Kidney epithelial cell (primary cell): ENCODE measurements around the gene SRPRB. TPM values are rescaled to one million over a fixed set of nuclear protein-coding genes. Genes with fewer than 3 reads are reported as not detected.

Experiments used
- DNase-seq: peaks from one replicate; pipeline ENCODE4 v3.0.0-alpha.2; 2010; ENCODE audit warnings: low read depth
- H3K27me3 ChIP-seq: 2 replicates; pipeline ENCODE4 v1.6.0; 2011; ENCODE audit warnings: low read length; ENCODE audit not compliant: control insufficient read depth, insufficient read depth
- H3K36me3 ChIP-seq: 2 replicates; pipeline ENCODE4 v1.5.1; 2011; ENCODE audit warnings: low read length; ENCODE audit not compliant: control insufficient read depth, insufficient read depth
- H3K4me3 ChIP-seq: 2 replicates; pipeline ENCODE4 v1.5.1; 2011; ENCODE audit warnings: low read depth, mild to moderate bottlenecking, control low read depth, low read length
- CTCF ChIP-seq: IDR thresholded peaks from 2 replicates; pipeline ENCODE4 v1.5.1; 2011; ENCODE audit warnings: mild to moderate bottlenecking, moderate library complexity, low read length, control low read depth, inconsistent platforms; ENCODE audit not compliant: insufficient read depth, poor library complexity, severe bottlenecking
- total RNA-seq: library from RNA; depleted of rRNA; stranded (reverse); fragments of >200 nt; gene quantifications from 2 replicates; pipeline ENCODE4 v1.2.3, GENCODE V29; 2015

SRPRB gene
- total RNA-seq, 1 donor from 2014 or later = 67.3 TPM

GRCh38 chr3:133803469-133803868 is 2.1 kb upstream of the SRPRB start:
- no peak overlapping the region for H3K4me3 ChIP-seq
- TF ChIP-seq CTCF = no peak
- H3K27me3 ChIP-seq = no peaks in the 10 kb centered on the region
- no peaks in the 10 kb centered on the region for H3K36me3 ChIP-seq
- no peak for DNase-seq

- Histone ChIP-seq H3K36me3 (no peaks in the 10 kb centered on the region), H3K27me3 (no peaks in the 10 kb centered on the region), H3K4me3 (no peak overlapping the region)
- DNase-seq = no peak
- no peak for TF ChIP-seq CTCF
Observed at GRCh38 chr3:133804896-133805295, 719 bp upstream of the SRPRB start.

- Histone ChIP-seq H3K36me3 (no peaks in the 10 kb centered on the region), H3K27me3 (no peaks in the 10 kb centered on the region), H3K4me3 (peak overlapping the region; percentile 71)
- DNase-seq = no peak
- no peak for TF ChIP-seq CTCF
Observed at GRCh38 chr3:133805384-133805701, 272 bp upstream of the SRPRB start.

GRCh38 chr3:133812872-133813271 is 7.3 kb downstream of the SRPRB start:
- Histone ChIP-seq H3K27me3 (no peaks in the 10 kb centered on the region), H3K36me3 (no peaks in the 10 kb centered on the region), H3K4me3 (no peak overlapping the region)
- TF ChIP-seq CTCF = no peak
- no peak for DNase-seq

- no peak for TF ChIP-seq CTCF
- no peaks in the 10 kb centered on the region for H3K36me3 ChIP-seq
- H3K27me3 ChIP-seq = no peaks in the 10 kb centered on the region
- no peak for DNase-seq
- no peak overlapping the region for H3K4me3 ChIP-seq
Observed at GRCh38 chr3:133815386-133815785, 9.8 kb downstream of the SRPRB start.

- no peak for TF ChIP-seq CTCF
- H3K36me3 ChIP-seq = peaks cover 2% of the 10 kb centered on the region
- no peak for DNase-seq
- no peaks in the 10 kb centered on the region for H3K27me3 ChIP-seq
- H3K4me3 ChIP-seq = no peak overlapping the region
Observed at GRCh38 chr3:133820129-133820528, 14.5 kb downstream of the SRPRB start.
